A549 treated with AZD9567 at 1 μM for 4 hours (cell line): Measurements from ENCODE around the gene HECTD1. TPM values are rescaled to one million over a fixed set of nuclear protein-coding genes. Genes with fewer than 3 reads are reported as not detected.

Source experiments
- total RNA-seq: library from RNA; stranded (reverse); fragments of 200-300 nt; extraction: Qiagen RNA extraction; gene quantifications from 5 replicates; pipeline ENCODE4 v1.2.3, GENCODE V29; 2022; ENCODE audit not compliant: insufficient read depth

HECTD1 gene
- total RNA-seq, result 55.4 to 83.1 TPM (median 62.4 TPM) in 5 replicates

DNA sequence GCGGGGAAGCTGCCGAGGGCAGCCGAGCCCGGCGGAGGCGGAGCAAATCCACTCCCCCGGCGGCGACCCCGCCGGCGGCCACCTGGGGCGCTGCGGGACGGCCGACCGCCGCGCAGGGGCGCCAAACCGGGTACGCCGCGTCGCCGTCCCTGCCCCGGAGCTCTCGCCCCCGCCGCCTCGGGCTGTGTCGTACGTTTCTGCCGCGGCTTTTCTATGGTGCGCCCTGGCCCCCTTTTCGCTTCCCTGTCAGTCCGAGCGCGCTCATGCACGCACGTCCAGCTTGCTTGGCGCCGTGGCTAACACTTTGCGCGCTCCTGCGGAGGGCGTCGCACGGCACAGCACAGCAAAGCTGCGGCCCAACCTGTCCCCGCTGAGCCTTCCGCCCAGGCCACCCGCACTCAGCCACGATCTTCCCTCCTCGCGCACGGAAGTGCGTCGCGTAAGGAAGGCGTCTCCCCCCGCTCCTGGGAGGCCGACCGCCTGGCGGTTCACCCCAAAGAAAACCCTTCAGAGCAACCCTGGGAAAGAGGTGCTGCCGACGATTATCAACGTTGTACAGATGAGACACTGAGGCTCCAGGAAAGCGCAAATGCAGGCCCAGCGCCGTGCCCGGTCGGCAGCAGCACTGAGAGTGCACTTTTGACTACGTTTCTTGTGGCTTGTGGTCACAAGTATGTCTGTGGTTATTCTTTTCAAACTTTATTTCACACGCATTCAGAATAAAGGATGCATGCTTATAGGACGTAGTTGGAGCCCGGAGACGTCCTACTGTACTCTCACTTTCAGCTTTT lies at the start of gene HECTD1:
TSS of gene HECTD1 (minus strand) at position 39 of the 791 bp plus-strand sequence. CDS start 1,857 bp downstream, outside the sequence.

Other genes with a start within 250 kb of the HECTD1 start
- gene AP4S1, start 182.1 kb downstream of the HECTD1 start, total RNA-seq, result 9.2 to 10.0 TPM (median 9.3 TPM) in 5 replicates
- gene STRN3, start 181.4 kb downstream of the HECTD1 start, total RNA-seq, result 12.4 to 15.7 TPM (median 14.3 TPM) in 5 replicates
- 16.4 to 22.7 TPM (median 18.8 TPM) in 5 replicates for gene HEATR5A, start 212.8 kb upstream of the HECTD1 start, total RNA-seq
- 13.7 to 21.1 TPM (median 15.2 TPM) in 5 replicates for gene DTD2, start 249.7 kb upstream of the HECTD1 start, total RNA-seq